GM21390 (cell line): ENCODE measurements around the gene KRT23.

ENCODE experiments used
- ATAC-seq: cut with Tn5 transposase; IDR thresholded peaks from one replicate; pipeline ENCODE4 v1.9.1; 2021; ENCODE audit not compliant: unreplicated experiment

Gene KRT23

DNA sequence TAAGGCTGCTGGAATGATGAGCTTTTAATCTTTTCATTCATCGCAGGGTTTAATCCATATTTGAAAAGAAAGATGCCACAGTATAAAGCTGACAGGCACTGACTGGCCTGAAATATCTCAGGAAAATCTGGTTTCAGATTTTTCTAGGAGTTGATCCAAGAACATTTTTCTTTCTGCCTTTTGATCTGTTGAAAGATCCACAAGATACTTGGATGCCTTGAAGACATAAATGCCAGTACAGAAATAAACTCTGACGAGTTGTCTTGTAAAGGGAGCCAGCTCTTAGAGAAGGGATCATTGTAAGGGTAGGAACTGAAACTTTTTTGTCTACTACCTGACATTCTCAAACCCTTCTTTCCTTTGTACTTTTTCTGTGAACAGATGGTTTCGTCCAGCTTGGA, 27.0 kb downstream of the KRT23 start:
- ATAC-seq: no peak

DNA sequence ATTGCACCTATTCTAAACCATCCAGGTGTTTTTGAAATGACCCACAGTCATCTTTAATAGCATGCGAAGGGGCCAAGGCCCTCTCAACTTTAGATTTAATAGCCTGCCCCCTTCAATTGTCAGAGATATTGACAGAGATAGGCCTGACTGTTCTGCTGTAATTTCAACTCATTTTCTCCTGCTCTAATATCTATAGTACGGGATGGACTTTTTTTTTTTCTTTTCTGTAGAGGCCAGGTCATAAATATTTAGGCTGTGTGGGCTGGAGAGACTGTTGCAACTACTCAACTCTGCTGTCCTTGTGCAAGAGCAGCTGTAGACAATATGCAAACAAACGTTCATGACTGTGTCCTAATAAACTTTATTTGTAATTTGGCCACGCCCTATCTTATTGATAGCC, 27.7 kb downstream of the KRT23 start:
- ATAC-seq: no peak

DNA sequence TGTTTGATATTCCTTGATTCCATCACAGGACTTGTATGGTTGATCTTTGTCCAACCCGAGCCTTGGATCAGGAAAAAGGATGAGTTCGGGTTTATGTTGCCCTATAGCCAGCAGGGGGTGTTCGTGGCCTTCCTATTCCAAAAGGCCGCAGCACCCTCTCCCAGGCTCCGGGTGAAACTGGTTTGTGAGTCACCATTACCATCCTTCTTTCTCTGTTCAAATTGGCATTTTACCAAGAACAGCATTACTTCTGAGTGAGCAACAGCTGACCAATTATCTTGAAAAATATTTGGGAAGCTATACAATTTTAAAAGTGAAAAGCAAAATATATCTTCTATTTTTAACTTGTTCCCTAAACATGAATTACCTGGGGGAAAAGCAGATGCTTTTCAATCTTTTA, 28.1 kb downstream of the KRT23 start:
- no peak for ATAC-seq

DNA sequence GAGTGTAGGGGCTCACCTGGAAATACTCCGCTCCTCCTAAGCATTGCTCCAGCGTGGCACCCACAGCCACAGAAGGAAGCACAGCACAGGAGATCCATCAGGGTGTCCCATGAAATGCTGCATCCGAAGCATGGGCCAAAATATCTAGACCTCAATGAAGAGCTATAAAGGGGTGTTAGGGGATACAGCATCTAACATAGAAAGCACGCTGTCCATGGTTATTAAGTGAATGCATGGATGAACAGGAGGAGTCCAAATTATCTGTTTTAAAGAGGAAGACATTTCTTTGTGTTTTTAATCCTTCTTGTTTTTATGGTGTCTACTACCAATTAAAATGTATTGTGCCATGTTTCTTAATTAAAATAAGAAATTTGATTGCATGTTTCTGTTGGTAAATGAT, 30.8 kb downstream of the KRT23 start:
- ATAC-seq: no peak

DNA sequence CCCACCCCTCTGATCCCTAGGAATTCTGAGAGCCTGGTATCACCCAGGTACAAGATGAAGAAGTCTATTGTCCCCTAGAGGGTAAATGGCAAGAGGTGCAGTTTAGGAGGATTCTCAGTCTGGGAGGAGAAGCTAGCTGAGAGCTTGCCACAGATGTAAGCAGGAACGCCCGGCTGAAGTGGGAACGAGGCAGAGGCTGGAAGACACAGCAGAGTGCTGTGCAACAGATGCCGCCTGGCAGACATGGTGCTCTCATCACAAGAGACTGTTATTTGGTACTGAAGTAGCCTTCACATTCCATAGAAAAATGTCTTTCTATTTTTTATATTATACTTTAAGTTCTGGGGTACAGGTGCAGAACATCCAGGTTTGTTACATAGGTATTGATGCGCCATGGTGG, 32.1 kb downstream of the KRT23 start:
- no peak for ATAC-seq

DNA sequence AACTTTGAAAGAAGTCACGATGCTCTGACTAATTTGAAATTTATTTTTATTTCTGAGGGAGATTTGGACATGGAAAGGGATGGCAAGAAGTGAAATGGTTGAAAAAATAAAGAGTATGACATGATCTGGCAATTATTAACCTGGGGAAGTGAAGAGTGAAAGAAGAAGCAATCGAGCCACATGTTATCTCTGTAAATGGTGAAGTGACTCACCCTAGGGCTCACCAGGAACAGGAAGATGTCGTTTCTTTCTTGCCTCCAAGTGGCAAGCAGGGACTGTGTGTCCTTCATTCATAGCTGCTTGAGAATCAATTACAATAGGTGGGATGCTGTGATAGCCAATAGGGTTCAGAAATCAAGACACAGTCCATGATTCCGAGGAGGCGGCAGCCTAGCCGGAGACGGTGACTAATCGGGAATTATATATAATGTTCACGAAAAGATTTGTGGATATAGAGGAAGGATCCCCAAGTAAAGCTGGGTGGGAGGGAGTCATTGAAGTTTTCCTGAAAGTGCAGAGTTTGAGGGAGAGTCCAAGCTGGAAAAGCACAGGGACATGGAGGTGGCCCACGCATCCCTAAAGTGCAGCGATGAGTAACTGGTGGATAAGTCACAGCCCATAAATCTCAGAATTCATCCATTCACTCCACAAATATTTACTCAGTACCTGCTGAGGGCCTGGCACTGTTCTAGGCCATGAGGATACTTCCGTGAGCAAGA, 34.2 kb downstream of the KRT23 start:
- no peak for ATAC-seq

DNA sequence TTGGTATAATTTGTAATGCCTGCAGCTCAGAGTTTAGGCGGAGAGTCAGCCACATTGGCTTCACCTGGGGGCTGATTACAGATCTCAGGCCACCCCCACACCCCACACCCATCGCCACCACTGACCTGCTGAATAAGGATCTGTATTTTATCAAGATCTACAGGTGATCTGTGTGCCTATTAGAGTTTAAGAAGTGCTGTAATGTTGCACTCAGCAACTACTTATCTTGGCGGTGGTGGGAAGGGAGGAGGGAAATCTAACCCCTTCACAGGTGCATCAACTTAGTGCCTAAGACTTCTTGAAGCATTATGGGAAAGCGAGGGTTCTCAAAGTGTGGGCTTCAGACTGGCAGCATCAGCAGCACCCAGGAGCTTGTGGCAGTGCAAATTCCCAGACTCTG, 34.9 kb downstream of the KRT23 start:
- ATAC-seq: no peak

DNA sequence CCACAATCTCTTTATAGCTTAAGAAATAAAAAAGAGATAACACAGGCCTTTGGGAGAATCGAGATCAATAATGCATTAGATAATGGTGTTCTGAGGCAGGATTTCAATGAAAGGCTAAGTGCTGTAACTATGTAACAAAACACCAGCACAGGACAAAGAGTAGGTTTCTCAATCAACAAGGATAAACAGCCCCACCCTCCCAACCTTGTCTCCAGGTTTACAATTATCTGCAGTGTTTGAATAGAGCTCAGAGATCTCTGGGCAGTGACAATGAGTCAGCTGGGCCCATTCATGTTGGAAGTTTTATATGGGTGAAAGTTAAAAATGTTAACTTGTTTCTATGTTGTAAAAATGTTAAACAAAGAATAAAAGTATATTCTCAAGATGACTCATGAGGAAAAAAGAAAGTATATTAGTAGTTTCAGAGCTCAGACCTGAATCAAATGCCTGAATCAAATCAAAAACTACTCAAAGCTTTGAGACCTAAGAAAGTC, 35.4 kb downstream of the KRT23 start:
- no peak for ATAC-seq

DNA sequence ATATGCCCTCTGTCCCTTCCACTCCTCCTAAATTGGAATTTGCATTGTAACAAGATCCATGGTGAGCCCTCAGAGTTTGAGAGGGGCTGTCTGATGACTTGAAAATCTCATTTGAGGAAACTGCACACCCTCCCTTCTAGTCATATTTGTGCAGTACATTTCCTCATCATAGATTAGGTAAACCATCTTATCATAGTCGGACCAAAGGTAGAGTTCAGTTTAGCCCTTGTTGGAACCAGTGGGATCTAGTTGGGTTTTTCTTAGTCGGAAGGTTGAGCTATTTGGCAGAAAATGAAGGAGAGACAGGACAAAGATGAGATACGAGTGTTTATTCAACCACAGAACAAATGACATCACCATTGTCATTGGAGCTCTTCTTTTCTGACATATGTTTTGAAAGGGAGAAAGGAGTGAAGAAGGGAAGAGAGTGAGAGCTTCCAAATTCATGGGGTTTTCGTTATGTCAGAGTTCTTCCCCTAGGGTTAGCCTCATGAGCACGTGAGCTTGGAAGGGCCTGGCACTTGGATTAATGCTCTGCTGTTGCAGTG, 36.6 kb downstream of the KRT23 start:
- ATAC-seq: no peak

DNA sequence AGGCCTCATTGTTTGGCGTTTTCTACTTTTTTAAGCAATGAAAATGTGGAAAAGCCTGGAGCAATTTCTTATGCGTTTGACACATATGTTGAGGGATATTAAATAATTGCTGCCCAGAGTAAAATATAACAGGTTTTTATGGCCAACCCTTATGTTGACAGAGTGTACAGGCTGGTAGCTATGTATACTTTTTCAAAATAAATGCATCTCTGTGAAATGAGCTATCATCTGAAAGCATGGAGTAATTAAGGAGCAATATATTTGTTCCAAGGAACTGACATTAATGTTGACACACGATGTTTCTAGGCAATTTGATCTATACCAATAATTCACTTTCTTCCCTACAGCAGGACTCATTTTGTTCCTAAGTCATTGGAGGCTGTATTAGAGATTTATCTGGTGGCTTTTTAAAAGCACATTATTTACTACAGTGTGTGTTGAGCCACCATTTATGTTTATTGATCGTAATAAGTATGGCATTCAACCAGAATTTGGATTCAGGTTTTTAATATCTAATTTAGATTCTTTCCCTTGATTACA, 40.5 kb downstream of the KRT23 start:
- ATAC-seq: no peak

DNA sequence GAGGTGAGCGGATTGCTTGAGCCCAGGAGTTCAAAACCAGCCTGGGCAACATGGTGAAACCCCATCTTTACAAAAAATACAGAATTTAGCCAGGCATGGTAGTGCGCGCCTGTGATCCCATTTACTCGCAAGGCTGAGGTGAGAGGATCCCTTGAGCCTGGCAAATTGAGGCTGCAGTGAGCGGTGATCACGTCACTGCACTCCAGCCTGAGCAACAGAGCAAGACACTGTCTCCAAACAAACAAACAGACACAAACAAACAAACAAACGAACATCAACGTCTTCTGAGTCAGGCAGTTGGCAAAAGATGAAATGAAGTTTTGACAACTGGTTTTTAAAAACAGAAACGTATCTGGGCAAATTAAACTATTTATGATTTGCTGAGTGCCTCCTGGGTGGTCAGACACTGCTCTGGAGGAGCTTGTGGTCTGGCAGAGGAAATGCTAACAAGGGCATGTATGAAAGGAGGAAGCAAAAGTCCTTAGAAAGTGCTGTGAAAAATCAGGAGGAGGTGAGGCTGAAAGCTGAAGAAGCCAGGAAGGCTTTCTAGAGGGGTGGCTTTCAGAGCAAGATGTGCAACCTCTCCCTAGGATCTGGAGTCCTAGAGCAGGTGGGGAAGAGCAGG, 42.2 kb downstream of the KRT23 start:
- ATAC-seq: no peak

DNA sequence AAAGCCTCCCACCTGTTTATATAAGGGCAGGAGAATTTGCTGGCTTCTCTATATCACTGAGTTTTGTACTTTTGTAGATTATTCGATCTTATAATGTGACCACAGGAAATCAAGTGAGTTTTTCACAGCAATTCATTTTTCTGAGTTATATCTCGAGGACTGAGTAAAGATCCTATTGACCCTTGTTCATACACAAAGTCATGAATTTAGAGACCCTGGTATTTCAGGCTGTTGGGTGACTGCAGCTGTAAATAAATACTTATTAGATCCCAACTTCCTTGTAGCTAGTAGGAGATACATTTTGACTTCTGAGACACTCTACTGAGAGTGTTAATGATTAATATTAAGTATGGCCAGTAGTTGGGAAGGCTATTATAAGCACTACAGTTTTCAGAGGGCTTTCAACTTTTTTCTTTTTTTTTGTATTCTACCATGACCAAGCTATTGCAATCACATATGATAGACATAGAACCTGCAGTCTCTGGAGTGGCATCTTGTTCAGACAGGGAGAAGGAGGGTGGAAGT, 49.2 kb downstream of the KRT23 start:
- no peak for ATAC-seq

DNA sequence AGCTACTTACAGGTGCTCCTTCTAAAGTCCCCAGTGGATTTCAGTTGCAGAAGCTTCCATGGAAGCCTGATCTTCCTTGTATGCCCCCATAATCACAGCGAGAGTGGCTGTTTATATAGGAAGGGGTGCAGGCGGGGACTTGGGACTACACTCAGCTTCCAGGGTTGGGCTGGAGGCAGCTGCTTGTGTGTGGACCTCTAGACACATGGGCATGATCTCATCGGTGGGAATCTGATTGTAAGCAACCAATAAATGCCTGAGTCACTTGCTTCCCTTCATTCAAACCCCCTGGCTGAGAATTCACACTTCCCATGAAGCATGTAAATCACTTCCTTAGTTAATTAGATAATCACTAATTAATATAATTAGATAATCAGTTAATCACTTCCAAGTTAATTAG, 51.4 kb downstream of the KRT23 start:
- ATAC-seq: no peak

DNA sequence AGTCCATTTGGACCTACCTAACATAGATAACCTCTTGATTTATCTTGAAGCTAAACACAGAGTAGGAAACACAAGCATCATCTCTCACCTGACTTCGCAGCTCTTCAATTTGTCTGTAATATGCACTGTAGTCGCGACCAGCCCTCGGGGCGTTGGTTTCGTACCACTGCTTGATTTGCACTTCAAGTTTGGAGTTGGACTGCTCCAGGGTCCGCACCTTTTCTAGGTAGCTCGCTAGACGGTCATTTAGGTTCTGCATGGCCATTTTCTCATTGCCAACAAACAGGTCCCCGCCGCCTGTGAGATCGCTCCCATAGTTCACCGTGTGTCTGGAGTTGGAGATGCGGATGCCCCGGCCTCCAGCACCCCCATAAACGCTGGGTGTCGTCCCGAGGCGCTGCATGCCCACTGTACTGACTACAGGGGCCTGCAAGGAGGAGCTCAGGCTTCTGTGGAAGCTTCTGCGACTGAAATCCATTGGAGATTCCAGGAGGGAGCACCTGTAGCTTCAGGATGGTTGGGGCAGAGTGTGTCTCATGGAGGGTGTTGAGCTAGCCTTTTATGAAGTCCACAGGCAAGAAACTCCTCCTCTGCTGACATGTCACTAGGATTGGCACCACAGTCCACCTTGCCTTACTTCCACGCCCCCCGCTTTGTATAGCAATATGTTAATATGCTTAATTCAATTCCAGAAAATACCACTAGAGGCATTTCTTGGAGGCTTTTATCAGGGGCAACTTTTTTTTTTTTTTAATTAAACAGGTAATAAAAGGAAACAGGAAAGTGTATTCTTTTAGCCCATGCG, 52.5 kb downstream of the KRT23 start, which contains the start of gene KRT20:
Gene KRT20, minus strand, starts transcription at position 535 of the 805 bp plus-strand sequence. Its CDS starts 57 bp downstream, at position 478.
- ATAC-seq: no peak

DNA sequence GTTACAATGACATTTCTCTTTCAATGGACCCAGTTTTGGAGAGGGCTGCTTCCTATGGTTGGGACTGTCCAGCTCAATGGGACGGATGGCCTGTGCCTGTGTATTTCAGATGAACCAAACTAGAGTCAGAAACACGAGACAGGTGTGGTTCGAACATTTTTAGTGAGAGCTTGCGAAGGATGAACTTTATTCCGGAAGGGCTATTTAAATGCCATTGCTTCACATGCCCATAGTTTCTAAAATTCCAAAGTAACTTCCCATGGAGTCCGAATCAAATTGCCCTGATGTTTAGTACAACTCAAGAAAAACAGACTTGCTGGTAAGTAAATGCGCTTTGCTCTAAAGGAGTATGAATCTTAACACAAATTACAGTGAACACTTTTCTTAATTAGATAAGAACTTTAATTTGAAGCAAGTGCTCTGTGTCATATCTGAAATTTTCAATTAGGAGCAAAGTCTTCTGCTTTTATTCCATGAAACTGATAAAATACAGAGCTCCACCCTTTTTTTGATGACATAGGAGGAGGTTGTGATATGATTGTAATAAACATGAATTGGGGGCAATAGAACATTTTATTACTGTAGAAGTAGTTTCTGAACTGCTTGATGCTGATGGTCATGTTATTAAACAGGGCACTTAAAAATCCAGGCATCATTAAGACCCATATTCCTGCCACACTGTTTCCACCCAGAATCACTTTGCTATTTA, 53.7 kb downstream of the KRT23 start:
- ATAC-seq: no peak

DNA sequence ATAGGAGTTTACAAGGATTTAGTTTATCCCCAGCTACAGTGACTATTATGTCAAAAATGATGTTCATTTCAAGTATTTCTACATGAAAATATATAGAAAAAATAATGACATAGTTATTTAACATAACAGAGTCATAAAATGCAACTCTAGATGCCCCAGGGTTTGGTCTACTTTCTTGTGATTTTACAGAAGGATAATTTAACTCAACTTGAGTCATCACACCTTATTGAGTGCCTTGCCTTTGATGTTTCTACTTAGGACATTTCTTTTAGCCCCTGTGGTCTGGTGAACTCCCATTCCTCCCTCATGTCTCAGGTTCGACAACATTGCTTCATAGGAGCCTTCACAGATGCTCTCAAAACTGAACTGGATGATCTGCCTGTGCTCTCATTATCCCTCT, 54.4 kb downstream of the KRT23 start:
- ATAC-seq: no peak

DNA sequence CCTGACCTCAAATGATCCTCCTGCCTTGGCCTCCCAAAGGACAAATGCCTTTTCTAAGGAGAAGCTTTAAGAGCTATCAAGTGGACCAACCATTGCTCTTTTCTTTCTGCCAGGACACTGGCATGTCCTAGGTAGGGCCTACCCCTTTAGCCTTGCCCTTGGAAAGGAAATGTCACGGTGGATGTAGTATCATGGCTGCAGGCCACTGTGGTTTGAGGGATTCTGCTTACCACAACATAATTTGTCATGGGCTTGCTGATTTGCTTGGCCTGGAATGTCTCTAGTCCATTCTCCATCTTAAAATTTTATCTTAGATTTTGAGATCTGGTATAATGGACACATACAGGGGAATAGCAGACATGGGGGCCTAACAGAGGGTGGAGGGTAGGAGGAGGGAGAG, 58.4 kb downstream of the KRT23 start:
- no peak for ATAC-seq

DNA sequence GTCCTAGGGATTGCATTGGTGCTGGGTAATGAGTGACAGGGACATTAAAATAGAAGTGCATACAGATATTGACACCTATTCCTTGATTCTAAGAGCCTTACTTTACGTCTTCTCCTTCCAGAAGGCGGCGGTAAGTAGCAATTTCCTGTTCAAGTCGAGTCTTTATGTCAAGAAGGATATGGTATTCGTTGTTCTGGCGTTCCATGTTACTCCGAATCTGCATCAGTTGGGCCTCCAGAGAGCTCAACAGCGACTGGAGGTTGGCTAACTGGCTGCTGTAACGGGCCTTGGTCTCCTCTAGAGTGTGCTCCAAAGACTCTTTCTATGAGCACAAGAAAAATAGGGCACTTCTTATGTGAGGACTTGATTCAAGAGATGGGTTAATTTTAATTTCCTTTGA, 59.4 kb downstream of the KRT23 start:
- no peak for ATAC-seq

DNA sequence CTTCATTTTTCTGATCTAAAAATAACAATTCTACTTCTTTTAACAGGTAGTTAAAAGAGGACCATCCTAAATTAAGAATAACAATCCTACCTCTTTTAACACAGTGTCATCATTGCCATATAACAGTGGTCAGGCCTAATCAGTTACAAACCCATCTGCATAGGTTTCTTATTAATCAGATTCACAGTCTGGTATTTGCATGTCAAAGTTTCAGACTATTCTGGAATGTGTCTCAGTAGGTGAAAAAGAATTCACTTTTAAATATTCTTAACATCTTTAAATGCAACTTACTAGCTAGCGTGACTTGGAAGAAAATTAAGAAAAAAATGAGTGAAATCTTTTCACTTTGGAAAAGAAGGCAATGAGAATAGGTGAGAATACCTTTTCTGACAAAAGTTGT, 63.6 kb downstream of the KRT23 start:
- ATAC-seq: no peak

DNA sequence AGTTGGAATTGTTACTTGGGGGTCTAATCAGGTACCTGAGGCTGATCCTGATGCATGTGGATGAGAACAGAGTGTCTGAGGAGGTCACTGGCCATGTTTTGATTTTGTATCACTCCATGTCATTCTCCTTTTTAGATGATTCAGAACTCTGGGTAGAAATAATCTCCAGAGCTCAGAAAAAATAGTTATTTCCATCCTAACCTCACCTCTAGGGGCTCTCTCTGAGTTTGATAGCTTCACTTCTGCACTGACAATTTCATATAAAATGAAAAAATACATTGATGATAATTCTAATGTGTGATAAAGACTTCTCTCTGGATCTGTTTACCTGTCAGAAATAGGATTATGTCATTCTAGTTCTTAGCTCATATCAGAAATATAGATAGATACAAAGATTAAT, 64.2 kb downstream of the KRT23 start:
- ATAC-seq: no peak
